ENCODE results near the gene ACADVL. TPM values are rescaled to one million over a fixed set of nuclear protein-coding genes. Genes with fewer than 3 reads are reported as not detected.

Gene ACADVL
- total RNA-seq, 1 experiment from 2014 or later: 305 TPM

DNA sequence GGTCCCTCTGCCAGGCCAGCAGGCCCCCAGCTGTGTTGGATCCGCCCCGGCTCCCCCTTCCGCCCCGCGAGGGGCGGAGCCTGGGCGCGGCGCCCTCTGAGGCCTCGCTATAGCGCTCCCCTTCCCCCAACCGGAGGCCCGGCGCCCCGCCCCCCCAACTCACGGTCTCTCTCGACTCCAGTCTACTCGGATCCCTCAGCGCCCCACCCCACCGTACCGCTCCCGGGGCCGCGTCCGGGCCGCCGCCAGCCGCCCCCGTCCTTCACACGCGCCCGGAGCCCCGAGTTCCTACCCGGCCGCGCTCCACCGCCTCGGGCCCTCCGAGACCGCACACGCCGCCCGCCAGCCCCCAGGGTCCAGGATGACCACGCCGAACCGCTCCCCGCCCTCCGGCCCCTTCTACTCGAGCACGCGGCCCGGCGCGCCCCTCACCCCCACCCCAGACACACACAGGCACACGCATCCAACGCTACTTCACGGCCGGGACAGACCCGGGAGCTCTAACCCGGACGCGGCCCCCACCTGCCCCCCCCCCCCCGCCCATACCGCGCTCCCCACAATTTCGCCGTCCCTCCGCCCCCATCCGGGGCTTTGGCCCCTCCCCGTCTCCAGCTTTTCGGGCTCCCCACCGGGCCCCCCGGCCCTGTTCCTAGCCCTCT lies 18.2 kb downstream of the ACADVL start:
- peak overlapping the region; percentile 88 for H3K27ac ChIP-seq (ENCODE audit: low read length)
- POLR2A ChIA-PET: no interaction called here

DNA sequence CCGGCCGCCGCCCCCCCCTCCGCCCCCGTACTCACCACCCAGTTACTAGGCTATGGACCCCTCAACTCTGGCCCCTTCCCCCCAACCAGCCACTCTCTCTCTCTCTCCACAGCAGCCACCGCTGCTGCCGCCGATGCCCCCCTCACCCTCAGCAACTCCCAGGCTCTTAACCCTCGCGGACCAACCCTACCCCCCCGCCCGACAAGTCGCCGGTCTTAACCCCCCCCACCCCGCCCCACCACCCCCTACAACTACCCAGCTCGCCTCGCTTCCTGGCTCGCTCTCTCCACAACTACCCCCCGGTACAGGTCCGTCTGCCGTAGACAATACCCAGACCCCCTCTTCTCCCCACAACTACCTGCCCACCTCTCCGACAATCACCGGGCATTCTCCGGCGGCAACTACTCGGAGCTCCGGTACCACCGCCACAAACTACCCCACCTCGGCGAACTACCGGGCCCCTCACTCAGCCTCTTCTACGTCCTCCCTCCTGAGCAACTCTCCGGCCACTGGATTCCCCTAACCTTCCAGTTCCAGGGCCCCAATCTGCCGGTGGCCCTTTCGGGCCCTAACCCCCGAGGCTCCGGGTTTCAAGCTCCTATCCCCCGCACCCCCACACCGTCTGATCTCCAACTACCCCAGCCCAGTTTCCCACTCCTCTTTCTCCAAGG lies 18.8 kb downstream of the ACADVL start:
- TF ChIP-seq, protein P1, sequence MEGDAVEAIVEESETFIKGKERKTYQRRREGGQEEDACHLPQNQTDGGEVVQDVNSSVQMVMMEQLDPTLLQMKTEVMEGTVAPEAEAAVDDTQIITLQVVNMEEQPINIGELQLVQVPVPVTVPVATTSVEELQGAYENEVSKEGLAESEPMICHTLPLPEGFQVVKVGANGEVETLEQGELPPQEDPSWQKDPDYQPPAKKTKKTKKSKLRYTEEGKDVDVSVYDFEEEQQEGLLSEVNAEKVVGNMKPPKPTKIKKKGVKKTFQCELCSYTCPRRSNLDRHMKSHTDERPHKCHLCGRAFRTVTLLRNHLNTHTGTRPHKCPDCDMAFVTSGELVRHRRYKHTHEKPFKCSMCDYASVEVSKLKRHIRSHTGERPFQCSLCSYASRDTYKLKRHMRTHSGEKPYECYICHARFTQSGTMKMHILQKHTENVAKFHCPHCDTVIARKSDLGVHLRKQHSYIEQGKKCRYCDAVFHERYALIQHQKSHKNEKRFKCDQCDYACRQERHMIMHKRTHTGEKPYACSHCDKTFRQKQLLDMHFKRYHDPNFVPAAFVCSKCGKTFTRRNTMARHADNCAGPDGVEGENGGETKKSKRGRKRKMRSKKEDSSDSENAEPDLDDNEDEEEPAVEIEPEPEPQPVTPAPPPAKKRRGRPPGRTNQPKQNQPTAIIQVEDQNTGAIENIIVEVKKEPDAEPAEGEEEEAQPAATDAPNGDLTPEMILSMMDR (IDR thresholded peaks at IDR 0.05): no peak
- TF ChIP-seq SIN3A (IDR thresholded peaks at IDR 0.05; ENCODE audit: borderline replicate concordance, insufficient read depth, low read depth, low read length) (no peak), POLR2AphosphoS5 (IDR thresholded peaks at IDR 0.05; ENCODE audit: low read depth, low read length) (0 out of 2 replicates have a peak, but pooled peaks have one; percentile 28)
- BruUV-seq (replicated peaks): no TSS peak
- Histone ChIP-seq H3K4me3 (ENCODE audit: low read depth in 2 of 2, low read length in 2 of 2) (peak overlapping the region; percentile 79 to 83), H3K4me1 (ENCODE audit: control insufficient read depth, insufficient read depth, low read length) (peaks cover 43% of the 10 kb centered on the region), H3K27me3 (ENCODE audit: control insufficient read depth, insufficient read depth, low read length) (no peaks in the 10 kb centered on the region), H3K36me3 (ENCODE audit: control insufficient read depth, insufficient read depth, low read length) (peaks cover 7% of the 10 kb centered on the region), H3K9me3 (ENCODE audit: control insufficient read depth, insufficient read depth, low read depth, low read length) (no peaks in the 10 kb centered on the region), H3K27ac (ENCODE audit: low read length) (peak overlapping the region; percentile 96)
- in situ Hi-C loops (cut with HindIII; ENCODE audit: low pct_unique_long_range_greater_than_20kb, low sequenced_read_pairs) (no loop called here), intact Hi-C loops (cut with micrococcal nuclease; ENCODE audit: unreplicated experiment) (no loop called here)
- no peak for ATAC-seq
- DNase-seq (ENCODE audit: low read depth, low spot score): no peak
- CTCF ChIA-PET: no interaction called here
- POLR2A ChIA-PET: interaction anchor here (0.5 kb wide), 1 partner anchor 28 kb away, joined by 3 read pairs; no protein-coding TSS in a partner anchor

More for the DNA sequence above, 18.2 kb downstream of the ACADVL start:
- H3K36me3 ChIP-seq (ENCODE audit: control insufficient read depth, insufficient read depth, low read length): peaks cover 7% of the 10 kb centered on the region
- H3K4me3 ChIP-seq (ENCODE audit: low read depth in 2 of 2, low read length in 2 of 2): peak overlapping the region; percentile 79 to 83
- no peaks in the 10 kb centered on the region for H3K9me3 ChIP-seq (ENCODE audit: control insufficient read depth, insufficient read depth, low read depth, low read length)
- BruUV-seq (replicated peaks): no TSS peak
- no peaks in the 10 kb centered on the region for H3K27me3 ChIP-seq (ENCODE audit: control insufficient read depth, insufficient read depth, low read length)
- CTCF ChIA-PET: interaction anchor here (0.6 to 1.3 kb wide), 2 partner anchors 16 to 17 kb away, joined by 3 to 4 read pairs; no protein-coding TSS in a partner anchor
- DNase-seq (ENCODE audit: low read depth, low spot score): no peak
- in situ Hi-C loops (cut with HindIII; ENCODE audit: low pct_unique_long_range_greater_than_20kb, low sequenced_read_pairs): no loop called here
- peak; percentile 25 for ATAC-seq
- peaks cover 41% of the 10 kb centered on the region for H3K4me1 ChIP-seq (ENCODE audit: control insufficient read depth, insufficient read depth, low read length)
- peak; percentile 55; the same call in 1 of the 2 replicates for TF ChIP-seq SIN3A (IDR thresholded peaks at IDR 0.05; ENCODE audit: borderline replicate concordance, insufficient read depth, low read depth, low read length)
- TF ChIP-seq REST (IDR thresholded peaks at IDR 0.05; ENCODE audit: insufficient read depth in 1 of 2, low read depth in 2 of 2, low read length in 1 of 2): no peak
- TF ChIP-seq, protein P1 (IDR thresholded peaks at IDR 0.05): no peak
- TF ChIP-seq TCF7L2 (IDR thresholded peaks at IDR 0.05; ENCODE audit: low read depth, low read length): no peak
- TF ChIP-seq POLR2AphosphoS5 (IDR thresholded peaks at IDR 0.05; ENCODE audit: low read depth, low read length): peak; percentile 61; the same call in 1 of the 2 replicates
- intact Hi-C loops (cut with micrococcal nuclease; ENCODE audit: unreplicated experiment): no loop called here
